ENCODE data around the gene ZNF652. TPM values are rescaled to one million over a fixed set of nuclear protein-coding genes. Genes with fewer than 3 reads are reported as not detected.

The ZNF652 gene
- total RNA-seq, 1 donor from 2014 or later: 42.7 TPM

- intact Hi-C loops (cut with DNase I): no loop called here
- Histone ChIP-seq H3K36me3 (no peaks in the 10 kb centered on the region), H3K27me3 (no peaks in the 10 kb centered on the region), H3K4me3 (no peak overlapping the region), H3K4me1 (no peaks in the 10 kb centered on the region), H3K9me3 (no peaks in the 10 kb centered on the region), H3K27ac (no peak overlapping the region)
- DNase-seq (ENCODE audit: extremely low spot score in 2 of 2): no peak
- TF ChIP-seq POLR2AphosphoS5 (IDR thresholded peaks at IDR 0.05; ENCODE audit: insufficient read depth in 1 of 2, low read depth in 1 of 2) (no peak), POLR2A (IDR thresholded peaks at IDR 0.05) (no peak)
- TF ChIP-seq, protein P1, sequence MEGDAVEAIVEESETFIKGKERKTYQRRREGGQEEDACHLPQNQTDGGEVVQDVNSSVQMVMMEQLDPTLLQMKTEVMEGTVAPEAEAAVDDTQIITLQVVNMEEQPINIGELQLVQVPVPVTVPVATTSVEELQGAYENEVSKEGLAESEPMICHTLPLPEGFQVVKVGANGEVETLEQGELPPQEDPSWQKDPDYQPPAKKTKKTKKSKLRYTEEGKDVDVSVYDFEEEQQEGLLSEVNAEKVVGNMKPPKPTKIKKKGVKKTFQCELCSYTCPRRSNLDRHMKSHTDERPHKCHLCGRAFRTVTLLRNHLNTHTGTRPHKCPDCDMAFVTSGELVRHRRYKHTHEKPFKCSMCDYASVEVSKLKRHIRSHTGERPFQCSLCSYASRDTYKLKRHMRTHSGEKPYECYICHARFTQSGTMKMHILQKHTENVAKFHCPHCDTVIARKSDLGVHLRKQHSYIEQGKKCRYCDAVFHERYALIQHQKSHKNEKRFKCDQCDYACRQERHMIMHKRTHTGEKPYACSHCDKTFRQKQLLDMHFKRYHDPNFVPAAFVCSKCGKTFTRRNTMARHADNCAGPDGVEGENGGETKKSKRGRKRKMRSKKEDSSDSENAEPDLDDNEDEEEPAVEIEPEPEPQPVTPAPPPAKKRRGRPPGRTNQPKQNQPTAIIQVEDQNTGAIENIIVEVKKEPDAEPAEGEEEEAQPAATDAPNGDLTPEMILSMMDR (IDR thresholded peaks at IDR 0.05): no peak
Observed at GRCh38 chr17:49373115-49373514, 11.1 kb upstream of the ZNF652 start.

GRCh38 chr17:49372425-49372824, 10.4 kb upstream of the ZNF652 start:
- Histone ChIP-seq H3K27me3 (no peaks in the 10 kb centered on the region), H3K4me1 (no peaks in the 10 kb centered on the region), H3K4me3 (no peak overlapping the region), H3K27ac (no peak overlapping the region), H3K36me3 (no peaks in the 10 kb centered on the region), H3K9me3 (no peaks in the 10 kb centered on the region)
- intact Hi-C loops (cut with DNase I): no loop called here
- no peak for TF ChIP-seq POLR2A (IDR thresholded peaks at IDR 0.05)
- TF ChIP-seq POLR2AphosphoS5 (IDR thresholded peaks at IDR 0.05; ENCODE audit: insufficient read depth in 1 of 2, low read depth in 1 of 2): no peak
- TF ChIP-seq, protein P1 (IDR thresholded peaks at IDR 0.05): no peak
- no peak for DNase-seq (ENCODE audit: extremely low spot score in 2 of 2)

GRCh38 chr17:49370971-49371834, 9.2 kb upstream of the ZNF652 start:
- H3K4me3 ChIP-seq: no peak overlapping the region
- no peak for TF ChIP-seq POLR2A (IDR thresholded peaks at IDR 0.05)
- TF ChIP-seq POLR2AphosphoS5 (IDR thresholded peaks at IDR 0.05; ENCODE audit: insufficient read depth in 1 of 2, low read depth in 1 of 2): no peak
- TF ChIP-seq, protein P1 (IDR thresholded peaks at IDR 0.05): no peak
- no peaks in the 10 kb centered on the region for H3K36me3 ChIP-seq
- no peak overlapping the region for H3K27ac ChIP-seq
- no peaks in the 10 kb centered on the region for H3K9me3 ChIP-seq
- H3K27me3 ChIP-seq: no peaks in the 10 kb centered on the region
- intact Hi-C loops (cut with DNase I): no loop called here
- no peaks in the 10 kb centered on the region for H3K4me1 ChIP-seq
- DNase-seq (ENCODE audit: extremely low spot score in 2 of 2): no peak

GRCh38 chr17:49369760-49370159, 7.7 kb upstream of the ZNF652 start:
- DNase-seq (ENCODE audit: extremely low spot score in 2 of 2): no peak
- Histone ChIP-seq H3K9me3 (no peaks in the 10 kb centered on the region), H3K27ac (no peak overlapping the region), H3K36me3 (no peaks in the 10 kb centered on the region), H3K4me3 (no peak overlapping the region), H3K27me3 (no peaks in the 10 kb centered on the region), H3K4me1 (no peaks in the 10 kb centered on the region)
- TF ChIP-seq POLR2AphosphoS5 (IDR thresholded peaks at IDR 0.05; ENCODE audit: insufficient read depth in 1 of 2, low read depth in 1 of 2) (no peak), POLR2A (IDR thresholded peaks at IDR 0.05) (no peak)
- TF ChIP-seq, protein P1 (IDR thresholded peaks at IDR 0.05): no peak
- intact Hi-C loops (cut with DNase I): no loop called here

DNA sequence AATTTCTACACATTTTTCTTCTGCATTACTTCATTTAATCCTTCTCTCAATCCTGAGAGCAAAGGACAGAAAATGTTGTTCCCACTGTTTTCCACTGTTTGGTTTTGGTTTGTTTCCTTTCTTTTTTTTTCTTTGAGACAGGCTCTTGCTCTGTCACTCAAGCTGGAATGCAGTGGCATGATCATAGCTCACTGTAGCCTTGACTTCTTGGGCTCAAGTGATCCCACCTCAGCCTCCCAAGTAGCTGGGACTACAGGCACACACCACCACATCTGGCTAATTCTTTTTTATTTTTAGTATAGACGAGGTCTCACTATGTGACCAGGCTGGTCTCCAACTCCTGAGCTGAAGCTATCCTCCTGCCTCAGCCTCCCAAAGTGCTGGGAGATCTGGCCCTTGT, 7.0 kb upstream of the ZNF652 start:
- intact Hi-C loops (cut with DNase I): no loop called here
- Histone ChIP-seq H3K27ac (no peak overlapping the region), H3K4me3 (no peak overlapping the region), H3K27me3 (no peaks in the 10 kb centered on the region), H3K9me3 (no peaks in the 10 kb centered on the region), H3K4me1 (no peaks in the 10 kb centered on the region), H3K36me3 (no peaks in the 10 kb centered on the region)
- TF ChIP-seq POLR2AphosphoS5 (IDR thresholded peaks at IDR 0.05; ENCODE audit: insufficient read depth in 1 of 2, low read depth in 1 of 2): no peak
- TF ChIP-seq, protein P1 (IDR thresholded peaks at IDR 0.05): no peak
- no peak for TF ChIP-seq POLR2A (IDR thresholded peaks at IDR 0.05)
- no peak for DNase-seq (ENCODE audit: extremely low spot score in 2 of 2)

Data from vagina (tissue), 2 donors.